Smooth muscle cell (in vitro differentiated cells): ENCODE data around the gene IL6R. TPM values are rescaled to one million over a fixed set of nuclear protein-coding genes. Genes with fewer than 3 reads are reported as not detected.
"Not testable (repeated sequence)": the region's sequence is repeated elsewhere in the genome, so short reads cannot be mapped to it uniquely, and the experiment has no call there.

Experiments used
- DNase-seq: peaks from one replicate; lab custom pipeline; 2025; ENCODE audit not compliant: unreplicated experiment; lab: John Stamatoyannopoulos, UW
- H2AFZ ChIP-seq: fragments of 200-600 bp; sonication (generic); 2 replicates; pipeline ENCODE4 v1.6.0; 2016; ENCODE audit warnings: antibody characterized with exemption, low read depth, mild to moderate bottlenecking
- H3F3A ChIP-seq: fragments of 200-600 bp; sonication (generic); 2 replicates; pipeline ENCODE4 v1.6.0; 2017; ENCODE audit warnings: antibody characterized with exemption, low read depth
- H3K27ac ChIP-seq: fragments of 200-600 bp; sonication (generic); 2 replicates; pipeline ENCODE4 v1.5.1; 2016; ENCODE audit warnings: low read depth, mild to moderate bottlenecking
- H3K27me3 ChIP-seq: fragments of 200-600 bp; sonication (generic); 2 replicates; pipeline ENCODE4 v1.6.1; 2016; ENCODE audit warnings: low read depth, mild to moderate bottlenecking
- H3K36me3 ChIP-seq: fragments of 200-600 bp; sonication (generic); 2 replicates; pipeline ENCODE4 v1.5.1; 2016; ENCODE audit warnings: low read depth
- H3K4me1 ChIP-seq: fragments of 200-600 bp; sonication (generic); 2 replicates; pipeline ENCODE4 v1.5.1; 2016; ENCODE audit warnings: low read depth
- H3K4me2 ChIP-seq: fragments of 200-600 bp; sonication (generic); 2 replicates; pipeline ENCODE4 v1.6.0; 2016; ENCODE audit warnings: mild to moderate bottlenecking
- H3K4me3 ChIP-seq: fragments of 200-600 bp; sonication (generic); 2 replicates; pipeline ENCODE4 v1.5.1; 2016; ENCODE audit warnings: mild to moderate bottlenecking
- H3K79me2 ChIP-seq: fragments of 200-600 bp; sonication (generic); 2 replicates; pipeline ENCODE4 v1.6.0; 2016; ENCODE audit warnings: low read depth, mild to moderate bottlenecking
- H3K9ac ChIP-seq: fragments of 200-600 bp; sonication (generic); 2 replicates; pipeline ENCODE4 v1.6.0; 2016; ENCODE audit warnings: low read depth
- H3K9me3 ChIP-seq: fragments of 200-600 bp; sonication (generic); replicated peaks from 2 replicates; pipeline ENCODE4 v1.5.1; 2016; ENCODE audit warnings: low read depth
- H4K20me1 ChIP-seq: fragments of 200-600 bp; sonication (generic); 2 replicates; pipeline ENCODE4 v1.6.0; 2016; ENCODE audit warnings: low read depth
- WGBS: methylation state at CpG from one replicate; pipeline ENCODE4 v1.1.7; 2016; ENCODE audit warnings: low lambda C conversion rate; 5-methylcytosine and 5-hydroxymethylcytosine counted together
- polyA plus RNA-seq: library from polyadenylated mRNA; unstranded; fragments of >200 nt; fragmentation: Nextera tagmentation; extraction: Ambion mirVana; gene quantifications from 2 replicates; pipeline ENCODE4 v1.2.1, GENCODE V29; 2016
- total RNA-seq: library from RNA; depleted of rRNA; stranded (reverse); fragments of >200 nt; gene quantifications from 2 replicates; pipeline ENCODE4 v1.2.3, GENCODE V29; 2014
- TF ChIP-seq, protein P1 (sequence below): fragments of 200-600 bp; sonication (generic); IDR thresholded peaks from 2 replicates; pipeline ENCODE4 v1.5.1; 2017; ENCODE audit warnings: borderline replicate concordance, mild to moderate bottlenecking, antibody characterized with exemption; ENCODE audit not compliant: insufficient read depth, poor library complexity, severe bottlenecking

Gene IL6R
- total and polyA plus RNA-seq, 2 experiments from 2014 or later = 1.8 to 1.9 TPM

DNA sequence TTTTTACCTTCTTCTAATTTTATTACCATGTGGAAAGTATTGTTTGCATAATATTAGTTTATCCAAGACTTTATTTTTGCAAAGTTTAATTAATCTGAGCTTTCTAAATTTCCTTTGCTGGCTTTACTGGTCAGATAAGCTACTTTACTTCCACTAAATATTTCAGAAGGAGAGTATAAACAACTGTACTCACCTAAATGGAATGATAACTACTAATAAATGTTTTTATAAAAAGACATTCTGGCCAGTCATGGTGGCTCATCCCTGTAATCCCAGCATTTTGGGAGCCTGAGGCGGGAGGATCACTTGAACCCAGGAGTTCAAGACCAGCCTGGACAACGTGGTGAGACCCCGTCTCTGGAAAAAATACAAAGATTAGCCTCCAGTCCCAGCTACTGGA, 43.8 kb upstream of the IL6R start:
- no peak for DNase-seq
- no peaks in the 10 kb centered on the region for H3K36me3 ChIP-seq
- no peak overlapping the region for H3K4me2 ChIP-seq
- H3K9me3 ChIP-seq = no peaks in the 10 kb centered on the region
- no peak overlapping the region for H3K9ac ChIP-seq
- 68% methylated on average over 3 of the region's 3 CpGs for WGBS
- H4K20me1 ChIP-seq = no peaks in the 10 kb centered on the region
- no peak overlapping the region for H2AFZ ChIP-seq
- no peaks in the 10 kb centered on the region for H3F3A ChIP-seq
- H3K27me3 ChIP-seq = no peaks in the 10 kb centered on the region
- no peaks in the 10 kb centered on the region for H3K4me1 ChIP-seq
- H3K27ac ChIP-seq = no peak overlapping the region
- TF ChIP-seq, protein P1, sequence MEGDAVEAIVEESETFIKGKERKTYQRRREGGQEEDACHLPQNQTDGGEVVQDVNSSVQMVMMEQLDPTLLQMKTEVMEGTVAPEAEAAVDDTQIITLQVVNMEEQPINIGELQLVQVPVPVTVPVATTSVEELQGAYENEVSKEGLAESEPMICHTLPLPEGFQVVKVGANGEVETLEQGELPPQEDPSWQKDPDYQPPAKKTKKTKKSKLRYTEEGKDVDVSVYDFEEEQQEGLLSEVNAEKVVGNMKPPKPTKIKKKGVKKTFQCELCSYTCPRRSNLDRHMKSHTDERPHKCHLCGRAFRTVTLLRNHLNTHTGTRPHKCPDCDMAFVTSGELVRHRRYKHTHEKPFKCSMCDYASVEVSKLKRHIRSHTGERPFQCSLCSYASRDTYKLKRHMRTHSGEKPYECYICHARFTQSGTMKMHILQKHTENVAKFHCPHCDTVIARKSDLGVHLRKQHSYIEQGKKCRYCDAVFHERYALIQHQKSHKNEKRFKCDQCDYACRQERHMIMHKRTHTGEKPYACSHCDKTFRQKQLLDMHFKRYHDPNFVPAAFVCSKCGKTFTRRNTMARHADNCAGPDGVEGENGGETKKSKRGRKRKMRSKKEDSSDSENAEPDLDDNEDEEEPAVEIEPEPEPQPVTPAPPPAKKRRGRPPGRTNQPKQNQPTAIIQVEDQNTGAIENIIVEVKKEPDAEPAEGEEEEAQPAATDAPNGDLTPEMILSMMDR = no peak
- H3K4me3 ChIP-seq = no peak overlapping the region
- no peaks in the 10 kb centered on the region for H3K79me2 ChIP-seq

- Histone ChIP-seq H3K4me2 (no peak overlapping the region), H3K27ac (no peak overlapping the region), H3K27me3 (no peaks in the 10 kb centered on the region), H3K36me3 (no peaks in the 10 kb centered on the region), H3F3A (no peaks in the 10 kb centered on the region), H3K79me2 (no peaks in the 10 kb centered on the region), H2AFZ (no peak overlapping the region), H3K4me3 (no peak overlapping the region), H3K4me1 (no peaks in the 10 kb centered on the region), H3K9ac (no peak overlapping the region), H3K9me3 (no peaks in the 10 kb centered on the region), H4K20me1 (no peaks in the 10 kb centered on the region)
- WGBS = 93% methylated on average over 6 of the region's 6 CpGs
- no peak for DNase-seq
- TF ChIP-seq, protein P1 = no peak
Measured at GRCh38 chr1:154371436-154371835, 33.7 kb upstream of the IL6R start.

DNA sequence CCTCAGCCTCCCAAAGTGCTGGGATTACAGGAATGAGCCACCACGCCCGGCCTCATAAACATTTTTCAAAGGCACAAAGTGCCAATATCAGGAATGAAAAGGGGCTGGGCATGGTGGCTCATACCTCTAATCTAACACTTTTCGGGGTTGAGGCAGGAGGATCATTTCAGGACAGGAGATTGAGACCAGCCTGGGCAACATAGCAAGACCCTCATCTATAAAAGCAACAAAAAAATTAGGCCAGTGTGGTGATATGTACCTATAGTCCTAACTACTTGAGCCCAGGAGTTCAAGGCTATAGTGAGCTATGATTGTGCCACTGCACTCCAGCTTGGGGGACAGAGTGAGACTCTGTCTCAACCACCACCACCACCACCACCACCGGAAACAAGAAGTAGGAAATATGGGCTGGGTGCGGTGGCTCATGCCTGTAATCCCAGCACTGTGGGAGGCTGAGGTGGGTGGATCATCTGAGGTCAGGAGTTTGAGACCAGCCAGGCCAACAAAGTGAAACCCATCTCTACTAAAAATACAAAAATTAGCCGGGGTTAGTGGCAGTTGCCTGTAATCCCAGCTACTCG, 31.3 kb upstream of the IL6R start:
- H3K27me3 ChIP-seq, H3K4me2 ChIP-seq, H3K9me3 ChIP-seq, H3K36me3 ChIP-seq, DNase-seq, H3K4me3 ChIP-seq, H3K9ac ChIP-seq, H3K27ac ChIP-seq, H3K79me2 ChIP-seq, H3K4me1 ChIP-seq, H3F3A ChIP-seq, H4K20me1 ChIP-seq, H2AFZ ChIP-seq: not testable (repeated sequence)
- 93% methylated on average over 7 of the region's 7 CpGs for WGBS

- H3K9ac ChIP-seq = no peak overlapping the region
- H3K4me3 ChIP-seq = no peak overlapping the region
- H3K9me3 ChIP-seq = no peaks in the 10 kb centered on the region
- no peak overlapping the region for H3K27ac ChIP-seq
- H3K4me1 ChIP-seq = no peaks in the 10 kb centered on the region
- WGBS = 89% methylated on average over 16 of the region's 16 CpGs
- no peaks in the 10 kb centered on the region for H3K36me3 ChIP-seq
- no peak overlapping the region for H3K4me2 ChIP-seq
- H3K27me3 ChIP-seq = no peaks in the 10 kb centered on the region
- H3K79me2 ChIP-seq = no peaks in the 10 kb centered on the region
- DNase-seq = no peak
- no peaks in the 10 kb centered on the region for H3F3A ChIP-seq
- TF ChIP-seq, protein P1 = no peak
- H2AFZ ChIP-seq = no peak overlapping the region
- no peaks in the 10 kb centered on the region for H4K20me1 ChIP-seq
Measured at GRCh38 chr1:154379301-154379700, 25.8 kb upstream of the IL6R start.
